Aorta (tissue), 5 donors: ENCODE data around the gene PDGFA. TPM values are rescaled to one million over a fixed set of nuclear protein-coding genes. Genes with fewer than 3 reads are reported as not detected.
A peak's percentile ranks its signal among the peaks of the same experiment; 100 is the strongest.

ENCODE experiments used
- ATAC-seq: fragments of 200-7000 bp; cut with Tn5 transposase; one replicate; pipeline ENCODE4 v1.9.1; 2022; ENCODE audit warnings: moderate library complexity; ENCODE audit not compliant: low FRiP score
- DNase-seq, 2 donors: peaks; one replicate each; pipeline ENCODE4 v3.0.0-alpha.2; 2020
- H3K27ac ChIP-seq, 2 donors: one replicate each; pipeline ENCODE4 v1.5.1; 2013; ENCODE audit warnings: low read length in 2 of 2, mild to moderate bottlenecking in 2 of 2, moderate library complexity in 2 of 2, control low read depth in 1 of 2, inconsistent platforms in 1 of 2, low read depth in 1 of 2
- H3K27me3 ChIP-seq, 2 donors: one replicate each; pipeline ENCODE4 v1.6.1; 2013; ENCODE audit warnings: control low read depth in 1 of 2, low read length in 1 of 2, mild to moderate bottlenecking in 1 of 2, moderate library complexity in 1 of 2; ENCODE audit not compliant: insufficient read depth in 2 of 2, control insufficient read depth in 1 of 2
- H3K36me3 ChIP-seq, 2 donors: one replicate each; pipeline ENCODE4 v1.6.1; 2013; ENCODE audit warnings: control low read depth in 1 of 2, low read length in 1 of 2, mild to moderate bottlenecking in 1 of 2; ENCODE audit not compliant: insufficient read depth in 2 of 2, control insufficient read depth in 1 of 2
- H3K4me1 ChIP-seq, 2 donors: one replicate each; pipeline ENCODE4 v1.6.1; 2013; ENCODE audit warnings: low read length in 2 of 2, control low read depth in 1 of 2, mild to moderate bottlenecking in 1 of 2, moderate library complexity in 1 of 2; ENCODE audit not compliant: insufficient read depth in 2 of 2, control insufficient read depth in 1 of 2
- H3K4me3 ChIP-seq, 2 donors: one replicate each; pipeline ENCODE4 v1.5.1; 2013; ENCODE audit warnings: low read length in 2 of 2, control low read depth in 1 of 2, mild to moderate bottlenecking in 1 of 2
- H3K9me3 ChIP-seq: one replicate; pipeline ENCODE4 v1.6.1; 2013; ENCODE audit warnings: mild to moderate bottlenecking, low read length; ENCODE audit not compliant: control insufficient read depth
- WGBS, 2 donors: extraction: QIAGEN DNeasy Blood & Tissue Kit; methylation state at CpG; one replicate each; pipeline ENCODE4 v1.1.7; 2013; 5-methylcytosine and 5-hydroxymethylcytosine counted together
- intact Hi-C, 2 donors: fragments of 100-400 bp; cut with DNase I; formaldehyde crosslinking; loops; one replicate each; pipeline versions ENCODE4 v1.14.2 to v1.15.0; 2022
- polyA plus RNA-seq, 2 donors: library from polyadenylated mRNA; stranded (reverse); fragments of 200-250 nt; gene quantifications; one replicate each; pipeline ENCODE4 v1.2.3, GENCODE V29; 2013
- total RNA-seq, 2 donors: library from RNA; stranded (reverse); fragmentation: NEBNext Ultra II Directional; extraction: Animal tissue kit (Norgen Biotek cat#: 25700); gene quantifications; one replicate each; pipeline ENCODE4 v1.2.1, GENCODE V29; 2021
- donor health status: healthy with polysubstance abuse.
- donor health status: Bipolar disorder and iron deficiency.
- donor health status: DM: no; HTN: no; CAD: no.
- donor health status: DM: no; HTN: no; CAD: no.
- donor health status: DM: yes; HTN: yes; CAD: no.

PDGFA gene
- total and polyA plus RNA-seq, 4 donors: 28.9 to 174 (median 87.5) TPM

- intact Hi-C loops: no loop called here
- no peaks in the 10 kb centered on the region for H3K9me3 ChIP-seq
- H3K4me1 ChIP-seq: no peaks in the 10 kb centered on the region
- no peak overlapping the region for H3K4me3 ChIP-seq
- WGBS, 2 donors: 64 to 66% methylated on average over 14 of the region's 14 CpGs
- no peak for ATAC-seq
- no peaks in the 10 kb centered on the region for H3K36me3 ChIP-seq
- peak; percentile 43 to 61 for DNase-seq
- no peaks in the 10 kb centered on the region for H3K27me3 ChIP-seq
- H3K27ac ChIP-seq: no peak overlapping the region
These were observed 39.0 kb downstream of the PDGFA start for GRCh38 chr7:480531-481218.

- ATAC-seq: no peak
- DNase-seq: no peak
- no peak overlapping the region for H3K27ac ChIP-seq
- H3K4me1 ChIP-seq: no peaks in the 10 kb centered on the region
- no peaks in the 10 kb centered on the region for H3K9me3 ChIP-seq
- WGBS, 2 donors: 87 to 93% methylated on average over 14 to 15 of the region's 15 CpGs
- no peak overlapping the region for H3K4me3 ChIP-seq
- no peaks in the 10 kb centered on the region for H3K27me3 ChIP-seq
- intact Hi-C loops: no loop called here
- no peaks in the 10 kb centered on the region for H3K36me3 ChIP-seq
These were observed 39.6 kb downstream of the PDGFA start for GRCh38 chr7:479948-480499.

GRCh38 chr7:479115-479947 lies 40.3 kb downstream of the PDGFA start:
- H3K27me3 ChIP-seq: no peaks in the 10 kb centered on the region
- DNase-seq: peak; percentile 40 to 73
- peak; percentile 11 for ATAC-seq
- no peaks in the 10 kb centered on the region for H3K4me1 ChIP-seq
- WGBS, 2 donors: 91 to 93% methylated on average over 20 of the region's 20 CpGs
- intact Hi-C loops: no loop called here
- H3K36me3 ChIP-seq: no peaks in the 10 kb centered on the region
- H3K27ac ChIP-seq: no peak overlapping the region
- no peaks in the 10 kb centered on the region for H3K9me3 ChIP-seq
- no peak overlapping the region for H3K4me3 ChIP-seq

- DNase-seq (peak in 1 of 2 donors; percentile 40), ATAC-seq (no peak)
- WGBS, 2 donors: 68 to 70% methylated on average over 17 of the region's 17 CpGs
- no peak overlapping the region for H3K4me3 ChIP-seq
- H3K9me3 ChIP-seq: no peaks in the 10 kb centered on the region
- intact Hi-C loops: no loop called here
- no peaks in the 10 kb centered on the region for H3K4me1 ChIP-seq
- H3K27me3 ChIP-seq: no peaks in the 10 kb centered on the region
- H3K27ac ChIP-seq: no peak overlapping the region
- H3K36me3 ChIP-seq: no peaks in the 10 kb centered on the region
These were observed 41.9 kb downstream of the PDGFA start for GRCh38 chr7:477626-478220.

- Histone ChIP-seq H3K27ac (no peak overlapping the region), H3K4me1 (no peaks in the 10 kb centered on the region), H3K36me3 (no peaks in the 10 kb centered on the region), H3K27me3 (no peaks in the 10 kb centered on the region), H3K4me3 (no peak overlapping the region), H3K9me3 (no peaks in the 10 kb centered on the region)
- WGBS, 2 donors: 92% methylated on average over 33 of the region's 33 CpGs
- DNase-seq (peak; percentile 27 to 69), ATAC-seq (no peak)
- intact Hi-C loops: no loop called here
These were observed 42.8 kb downstream of the PDGFA start for GRCh38 chr7:476736-477360.

- Histone ChIP-seq H3K4me1 (no peaks in the 10 kb centered on the region), H3K27ac (no peak overlapping the region), H3K27me3 (no peaks in the 10 kb centered on the region), H3K9me3 (no peaks in the 10 kb centered on the region), H3K36me3 (no peaks in the 10 kb centered on the region), H3K4me3 (no peak overlapping the region)
- no peak for DNase-seq
- no peak for ATAC-seq
- 88 to 94% methylated on average over 9 to 15 of the region's 15 CpGs for WGBS, 2 donors
- intact Hi-C loops: no loop called here
These were observed 43.6 kb downstream of the PDGFA start for GRCh38 chr7:475951-476441.

- Histone ChIP-seq H3K4me3 (no peak overlapping the region), H3K36me3 (no peaks in the 10 kb centered on the region), H3K27ac (no peak overlapping the region), H3K4me1 (no peaks in the 10 kb centered on the region), H3K9me3 (no peaks in the 10 kb centered on the region), H3K27me3 (no peaks in the 10 kb centered on the region)
- ATAC-seq (no peak), DNase-seq (no peak)
- 97 to 98% methylated on average over 6 of the region's 7 CpGs for WGBS, 2 donors
- intact Hi-C loops: no loop called here
These were observed 44.3 kb downstream of the PDGFA start for GRCh38 chr7:475425-475728.

GRCh38 chr7:474605-475424 lies 44.8 kb downstream of the PDGFA start:
- ATAC-seq (no peak), DNase-seq (peak in 1 of 2 donors; percentile 29)
- intact Hi-C loops: no loop called here
- H3K9me3 ChIP-seq: no peaks in the 10 kb centered on the region
- no peaks in the 10 kb centered on the region for H3K36me3 ChIP-seq
- H3K4me1 ChIP-seq: no peaks in the 10 kb centered on the region
- H3K4me3 ChIP-seq: no peak overlapping the region
- H3K27me3 ChIP-seq: no peaks in the 10 kb centered on the region
- H3K27ac ChIP-seq: no peak overlapping the region
- 91 to 95% methylated on average over 23 of the region's 23 CpGs for WGBS, 2 donors
